WTC11 (cell line): ENCODE measurements around the gene GPALPP1. TPM values are rescaled to one million over a fixed set of nuclear protein-coding genes. Genes with fewer than 3 reads are reported as not detected.

Experiments used
- ATAC-seq: fragments of 200-7000 bp; cut with Tn5 transposase; 2 replicates; pipeline ENCODE4 v1.10.0; 2021; ENCODE audit warnings: mild to moderate bottlenecking, moderate library complexity
- CTCF ChIA-PET: fragments of 300-600 bp; sonication (Branson Sonifier 250); formaldehyde crosslinking; loops from one replicate; lab custom pipeline; 2021; ENCODE audit warnings: antibody characterized with exemption; lab: Charles Lee
- POLR2A ChIA-PET: fragments of 350-600 bp; sonication (Branson Sonifier 250); formaldehyde crosslinking; loops from one replicate; lab custom pipeline; 2021; ENCODE audit warnings: antibody characterized with exemption; lab: Charles Lee
- DNase-seq: peaks from one replicate; pipeline ENCODE4 v3.0.0; 2021; ENCODE audit warnings: low spot score
- H3K27ac Mint-ChIP-seq: 2 replicates; pipeline ENCODE4 v1.8.0; 2021; ENCODE audit warnings: mixed read lengths
- H3K27me3 Mint-ChIP-seq: 2 replicates; pipeline ENCODE4 v1.8.0; 2021; ENCODE audit warnings: low read depth, mild to moderate bottlenecking, moderate library complexity, mixed read lengths
- H3K36me3 Mint-ChIP-seq: 2 replicates; pipeline ENCODE4 v1.8.0; 2021; ENCODE audit warnings: mixed read lengths
- H3K4me1 Mint-ChIP-seq: 2 replicates; pipeline ENCODE4 v1.8.0; 2022; ENCODE audit warnings: mixed read lengths
- H3K4me3 Mint-ChIP-seq: 2 replicates; pipeline ENCODE4 v1.8.0; 2021; ENCODE audit warnings: mild to moderate bottlenecking, moderate library complexity, mixed read lengths
- H3K9me3 Mint-ChIP-seq: 2 replicates; pipeline ENCODE4 v1.8.0; 2021; ENCODE audit warnings: mixed read lengths
- AFF4 ChIP-seq: sonication (generic); formaldehyde crosslinking; IDR thresholded peaks from 2 replicates; pipeline ENCODE4 v1.8.1; 2023; ENCODE audit warnings: mild to moderate bottlenecking, missing genetic modification reagents, borderline replicate concordance
- ATF1 ChIP-seq: sonication (generic); formaldehyde crosslinking; IDR thresholded peaks from 2 replicates; pipeline ENCODE4 v1.8.1; 2023; ENCODE audit warnings: mild to moderate bottlenecking, moderate library complexity, missing genetic modification reagents
- CBFB ChIP-seq: sonication (generic); formaldehyde crosslinking; IDR thresholded peaks from 2 replicates; pipeline ENCODE4 v1.8.1; 2022; ENCODE audit warnings: mild to moderate bottlenecking, low read depth, missing genetic modification reagents
- CDX4 ChIP-seq: fragments of 250-450 bp; sonication (Bioruptor Pico); IDR thresholded peaks from 2 replicates; pipeline ENCODE4 v1.9.0; 2021; ENCODE audit warnings: moderate library complexity, mild to moderate bottlenecking, inconsistent platforms, borderline replicate concordance
- CTCF ChIP-seq: fragments of 200-600 bp; IDR thresholded peaks from 2 replicates; pipeline ENCODE4 v1.8.0; 2022; ENCODE audit warnings: antibody characterized with exemption
- E2F1 ChIP-seq: sonication (generic); formaldehyde crosslinking; IDR thresholded peaks from 2 replicates; pipeline ENCODE4 v1.8.0; 2022; ENCODE audit warnings: mild to moderate bottlenecking, missing genetic modification reagents
- ESRRA ChIP-seq: sonication (generic); formaldehyde crosslinking; IDR thresholded peaks from 2 replicates; pipeline ENCODE4 v1.8.1; 2022; ENCODE audit warnings: mild to moderate bottlenecking, missing genetic modification reagents, borderline replicate concordance
- FOXJ3 ChIP-seq: sonication (generic); formaldehyde crosslinking; IDR thresholded peaks from 2 replicates; pipeline ENCODE4 v1.9.0; 2021; ENCODE audit warnings: missing genetic modification reagents, mild to moderate bottlenecking, borderline replicate concordance
- FOXK1 ChIP-seq: sonication (generic); formaldehyde crosslinking; IDR thresholded peaks from 2 replicates; pipeline ENCODE4 v1.8.0; 2022; ENCODE audit warnings: mild to moderate bottlenecking, moderate library complexity, missing genetic modification reagents
- FOXP1 ChIP-seq: sonication (generic); formaldehyde crosslinking; IDR thresholded peaks from 2 replicates; pipeline ENCODE4 v1.8.0; 2022; ENCODE audit warnings: missing genetic modification reagents, mild to moderate bottlenecking, moderate library complexity, borderline replicate concordance
- HMGXB4 ChIP-seq: sonication (generic); formaldehyde crosslinking; IDR thresholded peaks from 2 replicates; pipeline ENCODE4 v1.8.1; 2023; ENCODE audit warnings: mild to moderate bottlenecking, moderate library complexity, missing genetic modification reagents
- MLX ChIP-seq: sonication (generic); formaldehyde crosslinking; IDR thresholded peaks from 2 replicates; pipeline ENCODE4 v1.8.1; 2023; ENCODE audit warnings: mild to moderate bottlenecking, missing genetic modification reagents, moderate library complexity
- RELA ChIP-seq: sonication (generic); formaldehyde crosslinking; IDR thresholded peaks from 2 replicates; pipeline ENCODE4 v1.8.1; 2022; ENCODE audit warnings: missing genetic modification reagents, mild to moderate bottlenecking, borderline replicate concordance
- TCF7 ChIP-seq: sonication (generic); formaldehyde crosslinking; IDR thresholded peaks from 2 replicates; pipeline ENCODE4 v1.8.0; 2022; ENCODE audit warnings: mild to moderate bottlenecking, low read depth, missing genetic modification reagents, moderate library complexity
- TP53 ChIP-seq: sonication (generic); formaldehyde crosslinking; IDR thresholded peaks from 2 replicates; pipeline ENCODE4 v1.8.1; 2023; ENCODE audit warnings: mild to moderate bottlenecking, missing genetic modification reagents
- ZNF219 ChIP-seq: sonication (generic); formaldehyde crosslinking; IDR thresholded peaks from 2 replicates; pipeline ENCODE4 v1.8.0; 2023; ENCODE audit warnings: missing genetic modification reagents, mild to moderate bottlenecking, borderline replicate concordance
- ZNF425 ChIP-seq: fragments of 250-450 bp; sonication (Bioruptor Pico); conservative IDR thresholded peaks from 2 replicates; pipeline ENCODE4 v1.9.0; 2021; ENCODE audit warnings: mild to moderate bottlenecking
- ZSCAN18 ChIP-seq: fragments of 250-450 bp; sonication (Bioruptor Pico); IDR thresholded peaks from 2 replicates; pipeline ENCODE4 v2.1.2; 2022; ENCODE audit warnings: mild to moderate bottlenecking, moderate library complexity
- total RNA-seq: library from RNA; stranded (reverse); gene quantifications from 3 replicates; pipeline ENCODE4 v1.2.3, GENCODE V29; 2021

Gene GPALPP1
- total RNA-seq, 1 experiment from 2014 or later: 28.9 TPM

- DNase-seq (no peak), ATAC-seq (no peak)
- TF ChIP-seq FOXJ3 (CRISPR knock-in tag): no peak
- TF ChIP-seq ZNF425 (CRISPR knock-in tag): no peak
- no peak for TF ChIP-seq CBFB (CRISPR knock-in tag)
- no peak for TF ChIP-seq MLX (CRISPR knock-in tag)
- no peak for TF ChIP-seq E2F1 (CRISPR knock-in tag)
- TF ChIP-seq CTCF: no peak
- no peak for TF ChIP-seq TP53 (CRISPR knock-in tag)
- TF ChIP-seq ZNF219: no peak
- TF ChIP-seq FOXP1 (CRISPR knock-in tag): no peak
- TF ChIP-seq ATF1: no peak
- CTCF ChIA-PET: no interaction called here
- Mint-ChIP-seq H3K4me1 (no peaks in the 10 kb centered on the region), H3K27ac (no peak overlapping the region), H3K27me3 (no peaks in the 10 kb centered on the region), H3K36me3 (peaks cover 28% of the 10 kb centered on the region), H3K9me3 (no peaks in the 10 kb centered on the region), H3K4me3 (no peak overlapping the region)
- POLR2A ChIA-PET: no interaction called here
Observed at GRCh38 chr13:45011198-45011597, 21.9 kb downstream of the GPALPP1 start.

- Mint-ChIP-seq H3K4me3 (no peak overlapping the region), H3K36me3 (peaks cover 18% of the 10 kb centered on the region), H3K9me3 (no peaks in the 10 kb centered on the region), H3K4me1 (no peaks in the 10 kb centered on the region), H3K27me3 (no peaks in the 10 kb centered on the region), H3K27ac (no peak overlapping the region)
- CTCF ChIA-PET: no interaction called here
- no peak for DNase-seq
- ATAC-seq: no peak
- POLR2A ChIA-PET: interaction anchor here (0.7 kb wide), 1 partner anchor 275 kb away, joined by 4 read pairs; no protein-coding TSS in a partner anchor
- TF ChIP-seq ZSCAN18 (CRISPR knock-in tag) (no peak), ESRRA (CRISPR knock-in tag) (no peak), RELA (CRISPR knock-in tag) (no peak), HMGXB4 (no peak), TCF7 (CRISPR knock-in tag) (no peak), AFF4 (CRISPR knock-in tag) (no peak), CDX4 (CRISPR knock-in tag) (no peak), FOXK1 (no peak)
Observed at GRCh38 chr13:45015300-45015699, 26.0 kb downstream of the GPALPP1 start.
